ENCODE results near the gene ITPR1. TPM values are rescaled to one million over a fixed set of nuclear protein-coding genes. Genes with fewer than 3 reads are reported as not detected.

Gene ITPR1
- polyA plus RNA-seq, 1 donor from 2014 or later, result 2.1 TPM

- H3K27me3 ChIP-seq (ENCODE audit: insufficient read depth, low read depth, low read length), result no peaks in the 10 kb centered on the region
- no peak overlapping the region for H2AFZ ChIP-seq (ENCODE audit: low read depth, low read length)
- no peak overlapping the region for H3K27ac ChIP-seq (ENCODE audit: low read length)
- no peak overlapping the region for H3K9ac ChIP-seq (ENCODE audit: low read length)
- no peaks in the 10 kb centered on the region for H3K9me2 ChIP-seq (ENCODE audit: insufficient read depth, low read length)
- H3K4me3 ChIP-seq (ENCODE audit: low read length), result no peak overlapping the region
- no peak overlapping the region for H3K4me2 ChIP-seq (ENCODE audit: low read length)
- no peaks in the 10 kb centered on the region for H3K9me3 ChIP-seq (ENCODE audit: low read length)
- no peaks in the 10 kb centered on the region for H4K20me1 ChIP-seq (ENCODE audit: insufficient read depth)
- no peaks in the 10 kb centered on the region for H3K79me2 ChIP-seq (replicated peaks; ENCODE audit: insufficient read depth, low read length)
- H3F3A ChIP-seq (ENCODE audit: insufficient read depth, low read length, poor library complexity, severe bottlenecking), result no peaks in the 10 kb centered on the region
- TF ChIP-seq, protein P1, sequence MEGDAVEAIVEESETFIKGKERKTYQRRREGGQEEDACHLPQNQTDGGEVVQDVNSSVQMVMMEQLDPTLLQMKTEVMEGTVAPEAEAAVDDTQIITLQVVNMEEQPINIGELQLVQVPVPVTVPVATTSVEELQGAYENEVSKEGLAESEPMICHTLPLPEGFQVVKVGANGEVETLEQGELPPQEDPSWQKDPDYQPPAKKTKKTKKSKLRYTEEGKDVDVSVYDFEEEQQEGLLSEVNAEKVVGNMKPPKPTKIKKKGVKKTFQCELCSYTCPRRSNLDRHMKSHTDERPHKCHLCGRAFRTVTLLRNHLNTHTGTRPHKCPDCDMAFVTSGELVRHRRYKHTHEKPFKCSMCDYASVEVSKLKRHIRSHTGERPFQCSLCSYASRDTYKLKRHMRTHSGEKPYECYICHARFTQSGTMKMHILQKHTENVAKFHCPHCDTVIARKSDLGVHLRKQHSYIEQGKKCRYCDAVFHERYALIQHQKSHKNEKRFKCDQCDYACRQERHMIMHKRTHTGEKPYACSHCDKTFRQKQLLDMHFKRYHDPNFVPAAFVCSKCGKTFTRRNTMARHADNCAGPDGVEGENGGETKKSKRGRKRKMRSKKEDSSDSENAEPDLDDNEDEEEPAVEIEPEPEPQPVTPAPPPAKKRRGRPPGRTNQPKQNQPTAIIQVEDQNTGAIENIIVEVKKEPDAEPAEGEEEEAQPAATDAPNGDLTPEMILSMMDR (IDR thresholded peaks at IDR 0.05; ENCODE audit: poor library complexity, severe bottlenecking), result peak; percentile 39
- TF ChIP-seq MXI1 (conservative IDR thresholded peaks at IDR 0.05; ENCODE audit: poor library complexity, severe bottlenecking), result no peak
- peak; percentile 52 for TF ChIP-seq RAD21 (conservative IDR thresholded peaks at IDR 0.05)
- peak; percentile 41 for TF ChIP-seq SMC3 (conservative IDR thresholded peaks at IDR 0.05; ENCODE audit: poor library complexity)
- TF ChIP-seq, protein P2, sequence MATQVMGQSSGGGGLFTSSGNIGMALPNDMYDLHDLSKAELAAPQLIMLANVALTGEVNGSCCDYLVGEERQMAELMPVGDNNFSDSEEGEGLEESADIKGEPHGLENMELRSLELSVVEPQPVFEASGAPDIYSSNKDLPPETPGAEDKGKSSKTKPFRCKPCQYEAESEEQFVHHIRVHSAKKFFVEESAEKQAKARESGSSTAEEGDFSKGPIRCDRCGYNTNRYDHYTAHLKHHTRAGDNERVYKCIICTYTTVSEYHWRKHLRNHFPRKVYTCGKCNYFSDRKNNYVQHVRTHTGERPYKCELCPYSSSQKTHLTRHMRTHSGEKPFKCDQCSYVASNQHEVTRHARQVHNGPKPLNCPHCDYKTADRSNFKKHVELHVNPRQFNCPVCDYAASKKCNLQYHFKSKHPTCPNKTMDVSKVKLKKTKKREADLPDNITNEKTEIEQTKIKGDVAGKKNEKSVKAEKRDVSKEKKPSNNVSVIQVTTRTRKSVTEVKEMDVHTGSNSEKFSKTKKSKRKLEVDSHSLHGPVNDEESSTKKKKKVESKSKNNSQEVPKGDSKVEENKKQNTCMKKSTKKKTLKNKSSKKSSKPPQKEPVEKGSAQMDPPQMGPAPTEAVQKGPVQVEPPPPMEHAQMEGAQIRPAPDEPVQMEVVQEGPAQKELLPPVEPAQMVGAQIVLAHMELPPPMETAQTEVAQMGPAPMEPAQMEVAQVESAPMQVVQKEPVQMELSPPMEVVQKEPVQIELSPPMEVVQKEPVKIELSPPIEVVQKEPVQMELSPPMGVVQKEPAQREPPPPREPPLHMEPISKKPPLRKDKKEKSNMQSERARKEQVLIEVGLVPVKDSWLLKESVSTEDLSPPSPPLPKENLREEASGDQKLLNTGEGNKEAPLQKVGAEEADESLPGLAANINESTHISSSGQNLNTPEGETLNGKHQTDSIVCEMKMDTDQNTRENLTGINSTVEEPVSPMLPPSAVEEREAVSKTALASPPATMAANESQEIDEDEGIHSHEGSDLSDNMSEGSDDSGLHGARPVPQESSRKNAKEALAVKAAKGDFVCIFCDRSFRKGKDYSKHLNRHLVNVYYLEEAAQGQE (IDR thresholded peaks at IDR 0.05; ENCODE audit: borderline replicate concordance), result no peak
- no peak for TF ChIP-seq EP300 (conservative IDR thresholded peaks at IDR 0.05; ENCODE audit: poor library complexity, severe bottlenecking)
- no peak for TF ChIP-seq POLR2AphosphoS5 (IDR thresholded peaks at IDR 0.05)
- no peaks in the 10 kb centered on the region for H3K36me3 ChIP-seq (ENCODE audit: insufficient read depth, low read length)
These were observed 227.3 kb downstream of the ITPR1 start for GRCh38 chr3:4720316-4721075.

- Histone ChIP-seq H3K9ac (ENCODE audit: low read length) (no peak overlapping the region), H3K79me2 (replicated peaks; ENCODE audit: insufficient read depth, low read length) (no peaks in the 10 kb centered on the region), H3K27me3 (ENCODE audit: insufficient read depth, low read depth, low read length) (no peaks in the 10 kb centered on the region), H3K9me3 (ENCODE audit: low read length) (no peaks in the 10 kb centered on the region), H2AFZ (ENCODE audit: low read depth, low read length) (no peak overlapping the region), H3K4me2 (ENCODE audit: low read length) (no peak overlapping the region), H3F3A (ENCODE audit: insufficient read depth, low read length, poor library complexity, severe bottlenecking) (no peaks in the 10 kb centered on the region), H4K20me1 (ENCODE audit: insufficient read depth) (no peaks in the 10 kb centered on the region), H3K36me3 (ENCODE audit: insufficient read depth, low read length) (no peaks in the 10 kb centered on the region), H3K27ac (ENCODE audit: low read length) (no peak overlapping the region), H3K4me3 (ENCODE audit: low read length) (no peak overlapping the region), H3K9me2 (ENCODE audit: insufficient read depth, low read length) (no peaks in the 10 kb centered on the region)
- TF ChIP-seq POLR2AphosphoS5 (IDR thresholded peaks at IDR 0.05) (no peak), SMC3 (conservative IDR thresholded peaks at IDR 0.05; ENCODE audit: poor library complexity) (no peak), TAF1 (IDR thresholded peaks at IDR 0.05; ENCODE audit: low read depth) (no peak), MXI1 (conservative IDR thresholded peaks at IDR 0.05; ENCODE audit: poor library complexity, severe bottlenecking) (no peak), EP300 (conservative IDR thresholded peaks at IDR 0.05; ENCODE audit: poor library complexity, severe bottlenecking) (no peak), RAD21 (conservative IDR thresholded peaks at IDR 0.05) (no peak), EZH2 (IDR thresholded peaks at IDR 0.05; ENCODE audit: borderline replicate concordance, insufficient read depth, low read length, poor library complexity, severe bottlenecking) (no peak)
- TF ChIP-seq, protein P1 (IDR thresholded peaks at IDR 0.05; ENCODE audit: poor library complexity, severe bottlenecking), result no peak
- TF ChIP-seq, protein P2 (IDR thresholded peaks at IDR 0.05; ENCODE audit: borderline replicate concordance), result no peak
These were observed 228.4 kb downstream of the ITPR1 start for GRCh38 chr3:4721511-4721911.

All from neural cell (in vitro differentiated cells).